ENCODE results near the gene APAF1.
"Not testable (repeated sequence)": the region's sequence is repeated elsewhere in the genome, so short reads cannot be mapped to it uniquely, and the experiment has no call there.

Gene APAF1

DNA sequence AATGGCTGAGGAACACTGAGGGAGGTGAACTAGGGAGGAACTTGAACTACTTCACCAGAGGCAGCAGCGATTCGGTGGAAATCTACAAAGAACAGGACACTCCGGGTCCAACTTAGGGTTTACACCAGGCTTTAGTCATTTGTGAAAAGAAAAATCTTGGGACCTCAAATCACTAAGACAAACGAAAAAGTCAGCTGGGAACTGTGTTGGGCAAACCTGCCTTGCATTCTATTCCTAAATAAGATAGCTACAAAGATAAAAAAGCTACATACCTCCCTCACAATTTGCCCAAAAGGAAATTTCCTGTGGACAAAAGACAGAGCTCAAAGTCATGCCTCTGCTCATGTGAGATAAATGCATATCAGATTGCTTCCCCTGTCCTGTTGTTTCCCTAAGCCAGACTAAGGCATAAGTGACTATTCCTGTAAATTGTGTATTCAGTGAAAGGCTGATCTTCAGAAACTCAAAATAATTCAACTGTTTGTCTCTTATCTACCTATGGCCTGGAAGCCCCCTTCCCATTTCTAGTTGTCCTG is 106.6 kb downstream of the APAF1 start:
- no peaks in the 10 kb centered on the region for H3K79me2 ChIP-seq (ENCODE audit: insufficient read depth, low read length)
- H3K9ac ChIP-seq (ENCODE audit: low read length): no peak overlapping the region
- no peaks in the 10 kb centered on the region for H3F3A ChIP-seq (ENCODE audit: insufficient read depth, low read length)
- H3K4me1 ChIP-seq (ENCODE audit: insufficient read depth, low read length, severe bottlenecking): no peaks in the 10 kb centered on the region
- H4K20me1 ChIP-seq (ENCODE audit: insufficient read depth, low read length): no peaks in the 10 kb centered on the region
- TF ChIP-seq, protein P1, sequence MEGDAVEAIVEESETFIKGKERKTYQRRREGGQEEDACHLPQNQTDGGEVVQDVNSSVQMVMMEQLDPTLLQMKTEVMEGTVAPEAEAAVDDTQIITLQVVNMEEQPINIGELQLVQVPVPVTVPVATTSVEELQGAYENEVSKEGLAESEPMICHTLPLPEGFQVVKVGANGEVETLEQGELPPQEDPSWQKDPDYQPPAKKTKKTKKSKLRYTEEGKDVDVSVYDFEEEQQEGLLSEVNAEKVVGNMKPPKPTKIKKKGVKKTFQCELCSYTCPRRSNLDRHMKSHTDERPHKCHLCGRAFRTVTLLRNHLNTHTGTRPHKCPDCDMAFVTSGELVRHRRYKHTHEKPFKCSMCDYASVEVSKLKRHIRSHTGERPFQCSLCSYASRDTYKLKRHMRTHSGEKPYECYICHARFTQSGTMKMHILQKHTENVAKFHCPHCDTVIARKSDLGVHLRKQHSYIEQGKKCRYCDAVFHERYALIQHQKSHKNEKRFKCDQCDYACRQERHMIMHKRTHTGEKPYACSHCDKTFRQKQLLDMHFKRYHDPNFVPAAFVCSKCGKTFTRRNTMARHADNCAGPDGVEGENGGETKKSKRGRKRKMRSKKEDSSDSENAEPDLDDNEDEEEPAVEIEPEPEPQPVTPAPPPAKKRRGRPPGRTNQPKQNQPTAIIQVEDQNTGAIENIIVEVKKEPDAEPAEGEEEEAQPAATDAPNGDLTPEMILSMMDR (IDR thresholded peaks at IDR 0.05; ENCODE audit: low read length): no peak
- TF ChIP-seq EZH2 (IDR thresholded peaks at IDR 0.05; ENCODE audit: borderline replicate concordance, low read length): no peak
- no peak overlapping the region for H3K4me2 ChIP-seq (ENCODE audit: low read length)
- no peaks in the 10 kb centered on the region for H3K9me3 ChIP-seq (ENCODE audit: low read length)
- H3K27ac ChIP-seq (ENCODE audit: low read depth, low read length, poor library complexity, severe bottlenecking): no peak overlapping the region
- no peaks in the 10 kb centered on the region for H3K9me2 ChIP-seq (ENCODE audit: low read depth, low read length)
- no peak overlapping the region for H3K4me3 ChIP-seq (ENCODE audit: low read depth, low read length, poor library complexity, severe bottlenecking)
- H3K36me3 ChIP-seq (ENCODE audit: insufficient read depth, low read length): no peaks in the 10 kb centered on the region
- H3K27me3 ChIP-seq (ENCODE audit: insufficient read depth, low read length): no peaks in the 10 kb centered on the region
- H2AFZ ChIP-seq (ENCODE audit: low read length): no peak overlapping the region

- no peak overlapping the region for H3K4me2 ChIP-seq (ENCODE audit: low read length)
- H3K4me3 ChIP-seq (ENCODE audit: low read depth, low read length, poor library complexity, severe bottlenecking): no peak overlapping the region
- no peaks in the 10 kb centered on the region for H3K4me1 ChIP-seq (ENCODE audit: insufficient read depth, low read length, severe bottlenecking)
- H3K79me2 ChIP-seq (ENCODE audit: insufficient read depth, low read length): no peaks in the 10 kb centered on the region
- H2AFZ ChIP-seq (ENCODE audit: low read length): no peak overlapping the region
- no peaks in the 10 kb centered on the region for H3K36me3 ChIP-seq (ENCODE audit: insufficient read depth, low read length)
- no peaks in the 10 kb centered on the region for H4K20me1 ChIP-seq (ENCODE audit: insufficient read depth, low read length)
- no peaks in the 10 kb centered on the region for H3K9me2 ChIP-seq (ENCODE audit: low read depth, low read length)
- H3K9me3 ChIP-seq (ENCODE audit: low read length): no peaks in the 10 kb centered on the region
- TF ChIP-seq EZH2 (IDR thresholded peaks at IDR 0.05; ENCODE audit: borderline replicate concordance, low read length): no peak
- TF ChIP-seq, protein P1 (IDR thresholded peaks at IDR 0.05; ENCODE audit: low read length): no peak
- no peak overlapping the region for H3K9ac ChIP-seq (ENCODE audit: low read length)
- no peak overlapping the region for H3K27ac ChIP-seq (ENCODE audit: low read depth, low read length, poor library complexity, severe bottlenecking)
- H3F3A ChIP-seq (ENCODE audit: insufficient read depth, low read length): no peaks in the 10 kb centered on the region
- H3K27me3 ChIP-seq (ENCODE audit: insufficient read depth, low read length): 0 out of 2 replicates have a peak, but pooled peaks cover 3% of the 10 kb centered on the region
Observed at GRCh38 chr12:98752726-98753125, 107.6 kb downstream of the APAF1 start.

DNA sequence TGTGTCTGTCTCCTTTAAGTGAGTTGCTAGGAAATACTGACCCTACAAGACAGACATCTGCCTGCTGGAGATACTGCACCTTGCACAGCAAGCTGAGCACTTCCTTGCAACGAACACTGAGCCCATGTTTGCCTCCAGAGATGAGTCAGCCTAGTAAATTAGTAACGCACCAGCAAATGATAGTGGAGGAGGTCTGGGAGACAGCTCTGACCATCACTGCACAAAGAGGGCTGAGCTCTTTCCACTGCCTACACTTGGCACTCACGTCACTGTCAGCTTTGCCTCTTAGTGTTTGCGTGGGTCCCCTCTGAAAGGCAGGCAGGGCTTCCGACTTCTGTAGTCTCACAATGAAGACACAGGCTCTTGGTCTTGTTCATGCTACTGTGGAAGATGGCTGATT is 109.0 kb downstream of the APAF1 start:
- Histone ChIP-seq H3K4me2 (ENCODE audit: low read length) (no peak overlapping the region), H3F3A (ENCODE audit: insufficient read depth, low read length) (no peaks in the 10 kb centered on the region), H3K9ac (ENCODE audit: low read length) (no peak overlapping the region), H3K79me2 (ENCODE audit: insufficient read depth, low read length) (no peaks in the 10 kb centered on the region), H3K4me3 (ENCODE audit: low read depth, low read length, poor library complexity, severe bottlenecking) (no peak overlapping the region), H3K4me1 (ENCODE audit: insufficient read depth, low read length, severe bottlenecking) (no peaks in the 10 kb centered on the region), H3K27me3 (ENCODE audit: insufficient read depth, low read length) (0 out of 2 replicates have a peak, but pooled peaks cover 3% of the 10 kb centered on the region), H4K20me1 (ENCODE audit: insufficient read depth, low read length) (no peaks in the 10 kb centered on the region), H3K27ac (ENCODE audit: low read depth, low read length, poor library complexity, severe bottlenecking) (no peak overlapping the region), H3K9me3 (ENCODE audit: low read length) (no peaks in the 10 kb centered on the region), H2AFZ (ENCODE audit: low read length) (no peak overlapping the region), H3K36me3 (ENCODE audit: insufficient read depth, low read length) (no peaks in the 10 kb centered on the region), H3K9me2 (ENCODE audit: low read depth, low read length) (no peaks in the 10 kb centered on the region)
- TF ChIP-seq, protein P1 (IDR thresholded peaks at IDR 0.05; ENCODE audit: low read length): no peak
- TF ChIP-seq EZH2 (IDR thresholded peaks at IDR 0.05; ENCODE audit: borderline replicate concordance, low read length): no peak

GRCh38 chr12:98755855-98756254 is 110.8 kb downstream of the APAF1 start:
- not testable (repeated sequence) for H4K20me1 ChIP-seq (ENCODE audit: insufficient read depth, low read length); H3F3A ChIP-seq (ENCODE audit: insufficient read depth, low read length); H3K9me3 ChIP-seq (ENCODE audit: low read length); H3K27ac ChIP-seq (ENCODE audit: low read depth, low read length, poor library complexity, severe bottlenecking); H3K4me3 ChIP-seq (ENCODE audit: low read depth, low read length, poor library complexity, severe bottlenecking); H3K4me1 ChIP-seq (ENCODE audit: insufficient read depth, low read length, severe bottlenecking); H3K79me2 ChIP-seq (ENCODE audit: insufficient read depth, low read length); H3K4me2 ChIP-seq (ENCODE audit: low read length); H3K9ac ChIP-seq (ENCODE audit: low read length); H3K27me3 ChIP-seq (ENCODE audit: insufficient read depth, low read length); H3K9me2 ChIP-seq (ENCODE audit: low read depth, low read length); H2AFZ ChIP-seq (ENCODE audit: low read length); H3K36me3 ChIP-seq (ENCODE audit: insufficient read depth, low read length)
